Ishikawa (cell line): Measurements from ENCODE around the gene CCL26.

ENCODE experiments used
- EGR1 ChIP-seq: IDR thresholded peaks from 2 replicates; pipeline ENCODE4 v1.6.1; 2012
- TF ChIP-seq, protein P1 (sequence below): IDR thresholded peaks from 2 replicates; pipeline ENCODE4 v1.6.1; 2012; ENCODE audit warnings: low read depth, mild to moderate bottlenecking

DNA sequence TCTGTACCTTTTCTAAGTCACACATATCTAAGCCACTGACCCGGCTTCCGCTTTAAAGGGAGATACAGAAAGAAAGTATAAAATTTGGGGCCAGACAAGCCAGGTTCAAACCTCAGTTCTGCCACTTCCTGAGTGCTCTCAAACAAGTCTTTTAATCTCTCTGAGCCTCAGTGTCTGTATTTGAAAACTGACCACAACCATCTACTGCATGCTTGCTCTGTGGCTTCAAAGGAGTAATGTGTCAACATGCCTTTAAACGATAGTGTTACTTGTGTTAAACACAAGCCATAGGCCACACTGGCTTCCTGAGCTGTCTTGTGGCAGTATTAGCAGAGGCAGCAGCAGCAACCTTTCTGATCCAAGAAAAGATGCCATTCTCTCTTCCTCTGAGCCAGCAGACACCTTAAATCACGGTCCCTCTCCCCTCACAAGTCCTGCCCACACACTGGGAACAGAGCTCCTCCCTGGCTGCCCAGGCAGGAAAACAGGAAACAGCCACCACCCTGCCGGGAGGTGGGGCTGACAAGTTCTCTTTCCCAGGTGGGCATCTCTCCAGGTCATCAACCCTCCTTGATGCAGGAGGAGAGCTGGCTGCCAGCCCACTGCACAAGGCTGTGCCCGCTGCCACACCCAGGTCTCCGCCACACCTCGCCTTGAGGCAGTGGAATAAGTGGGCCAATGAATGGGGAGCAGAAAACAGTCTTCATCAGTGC is 44.0 kb downstream of the CCL26 start:
- TF ChIP-seq, protein P1, sequence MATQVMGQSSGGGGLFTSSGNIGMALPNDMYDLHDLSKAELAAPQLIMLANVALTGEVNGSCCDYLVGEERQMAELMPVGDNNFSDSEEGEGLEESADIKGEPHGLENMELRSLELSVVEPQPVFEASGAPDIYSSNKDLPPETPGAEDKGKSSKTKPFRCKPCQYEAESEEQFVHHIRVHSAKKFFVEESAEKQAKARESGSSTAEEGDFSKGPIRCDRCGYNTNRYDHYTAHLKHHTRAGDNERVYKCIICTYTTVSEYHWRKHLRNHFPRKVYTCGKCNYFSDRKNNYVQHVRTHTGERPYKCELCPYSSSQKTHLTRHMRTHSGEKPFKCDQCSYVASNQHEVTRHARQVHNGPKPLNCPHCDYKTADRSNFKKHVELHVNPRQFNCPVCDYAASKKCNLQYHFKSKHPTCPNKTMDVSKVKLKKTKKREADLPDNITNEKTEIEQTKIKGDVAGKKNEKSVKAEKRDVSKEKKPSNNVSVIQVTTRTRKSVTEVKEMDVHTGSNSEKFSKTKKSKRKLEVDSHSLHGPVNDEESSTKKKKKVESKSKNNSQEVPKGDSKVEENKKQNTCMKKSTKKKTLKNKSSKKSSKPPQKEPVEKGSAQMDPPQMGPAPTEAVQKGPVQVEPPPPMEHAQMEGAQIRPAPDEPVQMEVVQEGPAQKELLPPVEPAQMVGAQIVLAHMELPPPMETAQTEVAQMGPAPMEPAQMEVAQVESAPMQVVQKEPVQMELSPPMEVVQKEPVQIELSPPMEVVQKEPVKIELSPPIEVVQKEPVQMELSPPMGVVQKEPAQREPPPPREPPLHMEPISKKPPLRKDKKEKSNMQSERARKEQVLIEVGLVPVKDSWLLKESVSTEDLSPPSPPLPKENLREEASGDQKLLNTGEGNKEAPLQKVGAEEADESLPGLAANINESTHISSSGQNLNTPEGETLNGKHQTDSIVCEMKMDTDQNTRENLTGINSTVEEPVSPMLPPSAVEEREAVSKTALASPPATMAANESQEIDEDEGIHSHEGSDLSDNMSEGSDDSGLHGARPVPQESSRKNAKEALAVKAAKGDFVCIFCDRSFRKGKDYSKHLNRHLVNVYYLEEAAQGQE: no peak
- no peak for TF ChIP-seq EGR1
